DOHH2 (cell line): ENCODE data around the gene STK16.

Experiments
- H3F3A ChIP-seq: fragments of 200-600 bp; sonication (generic), shearing (Covaris generic); 2 replicates; pipeline ENCODE4 v1.6.0; 2016; ENCODE audit warnings: antibody characterized with exemption, mild to moderate bottlenecking; ENCODE audit not compliant: control insufficient read depth, insufficient read depth
- H3K27ac ChIP-seq: fragments of 200-600 bp; sonication (generic); 2 replicates; pipeline ENCODE4 v1.5.1; 2014; ENCODE audit warnings: low read depth, mild to moderate bottlenecking, low read length, moderate library complexity
- H3K27me3 ChIP-seq: fragments of 200-600 bp; sonication (generic); 2 replicates; pipeline ENCODE4 v1.6.1; 2014; ENCODE audit warnings: mild to moderate bottlenecking, low read length, mixed read lengths; ENCODE audit not compliant: control insufficient read depth
- H3K36me3 ChIP-seq: fragments of 200-600 bp; sonication (generic); 2 replicates; pipeline ENCODE4 v1.6.1; 2014; ENCODE audit warnings: mild to moderate bottlenecking, low read length, moderate library complexity, mixed read lengths; ENCODE audit not compliant: control insufficient read depth
- H3K4me1 ChIP-seq: fragments of 200-600 bp; sonication (generic); 2 replicates; pipeline ENCODE4 v1.6.1; 2014; ENCODE audit warnings: mild to moderate bottlenecking, low read length, mixed read lengths; ENCODE audit not compliant: control insufficient read depth
- H3K4me2 ChIP-seq: fragments of 200-600 bp; sonication (generic); 2 replicates; pipeline ENCODE4 v1.6.0; 2014; ENCODE audit warnings: mild to moderate bottlenecking, low read length, moderate library complexity
- H3K4me3 ChIP-seq: fragments of 200-600 bp; sonication (generic); 2 replicates; pipeline ENCODE4 v1.5.1; 2014; ENCODE audit warnings: mild to moderate bottlenecking, low read length, mixed read lengths
- H3K79me2 ChIP-seq: fragments of 200-600 bp; sonication (generic); 2 replicates; pipeline ENCODE4 v1.6.1; 2014; ENCODE audit warnings: mild to moderate bottlenecking, low read length, mixed read lengths; ENCODE audit not compliant: control insufficient read depth
- H3K9me2 ChIP-seq: fragments of 200-600 bp; sonication (generic); replicated peaks from 2 replicates; pipeline ENCODE4 v1.6.1; 2014; ENCODE audit warnings: mild to moderate bottlenecking, low read length, mixed read lengths; ENCODE audit not compliant: control insufficient read depth
- H3K9me3 ChIP-seq: fragments of 200-600 bp; sonication (generic); 2 replicates; pipeline ENCODE4 v1.6.1; 2014; ENCODE audit warnings: antibody characterized with exemption, low read length, mixed read lengths; ENCODE audit not compliant: control insufficient read depth, insufficient read depth
- H4K20me1 ChIP-seq: fragments of 200-600 bp; sonication (generic); 2 replicates; pipeline ENCODE4 v1.6.0; 2014; ENCODE audit warnings: low read depth, mild to moderate bottlenecking, antibody characterized with exemption, low read length, moderate library complexity; ENCODE audit not compliant: control insufficient read depth, insufficient read depth
- CTCF ChIP-seq: fragments of 200-600 bp; sonication (generic); IDR thresholded peaks from one replicate; pipeline ENCODE4 v1.5.1; 2014; ENCODE audit warnings: antibody characterized with exemption, mild to moderate bottlenecking, low read depth, low read length; ENCODE audit not compliant: poor library complexity, severe bottlenecking
- EZH2phosphoT487 ChIP-seq: fragments of 200-600 bp; sonication (generic); IDR thresholded peaks from 2 replicates; pipeline ENCODE4 v1.6.1; 2017; ENCODE audit warnings: borderline replicate concordance, mild to moderate bottlenecking, antibody characterized with exemption, low read length, moderate library complexity, mixed read lengths

STK16 gene

GRCh38 chr2:219289195-219289536 is 43.9 kb downstream of the STK16 start:
- Histone ChIP-seq H3K4me2 (no peak overlapping the region), H3K79me2 (no peaks in the 10 kb centered on the region), H3F3A (no peaks in the 10 kb centered on the region), H3K27me3 (no peaks in the 10 kb centered on the region), H3K9me2 (no peaks in the 10 kb centered on the region), H3K4me1 (peaks cover 6% of the 10 kb centered on the region), H3K4me3 (no peak overlapping the region), H3K27ac (no peak overlapping the region), H4K20me1 (no peaks in the 10 kb centered on the region), H3K36me3 (peaks cover 3% of the 10 kb centered on the region; the same call in 1 of the 2 replicates), H3K9me3 (no peaks in the 10 kb centered on the region)
- TF ChIP-seq CTCF: no peak
- TF ChIP-seq EZH2phosphoT487: no peak

GRCh38 chr2:219289537-219290361 is 44.5 kb downstream of the STK16 start:
- Histone ChIP-seq H3K27ac (no peak overlapping the region), H3K4me1 (peaks cover 11% of the 10 kb centered on the region), H3K36me3 (peaks cover 3% of the 10 kb centered on the region; the same call in 1 of the 2 replicates), H3K4me3 (no peak overlapping the region), H3F3A (no peaks in the 10 kb centered on the region), H3K9me3 (no peaks in the 10 kb centered on the region), H3K9me2 (no peaks in the 10 kb centered on the region), H4K20me1 (no peaks in the 10 kb centered on the region), H3K79me2 (no peaks in the 10 kb centered on the region), H3K4me2 (no peak overlapping the region), H3K27me3 (no peaks in the 10 kb centered on the region)
- no peak for TF ChIP-seq EZH2phosphoT487
- TF ChIP-seq CTCF: no peak

- no peaks in the 10 kb centered on the region for H3K9me3 ChIP-seq
- no peaks in the 10 kb centered on the region for H3F3A ChIP-seq
- no peak overlapping the region for H3K4me3 ChIP-seq
- H3K36me3 ChIP-seq: no peaks in the 10 kb centered on the region
- H3K4me2 ChIP-seq: no peak overlapping the region
- TF ChIP-seq EZH2phosphoT487: no peak
- no peak for TF ChIP-seq CTCF
- H3K27me3 ChIP-seq: no peaks in the 10 kb centered on the region
- no peak overlapping the region for H3K27ac ChIP-seq
- no peaks in the 10 kb centered on the region for H3K79me2 ChIP-seq
- H3K4me1 ChIP-seq: peaks cover 18% of the 10 kb centered on the region
- no peaks in the 10 kb centered on the region for H3K9me2 ChIP-seq
- H4K20me1 ChIP-seq: no peaks in the 10 kb centered on the region
Observed at GRCh38 chr2:219290381-219291171, 45.3 kb downstream of the STK16 start.
